Breast epithelium (tissue), 4 donors: Measurements from ENCODE around the gene HEBP2. TPM values are rescaled to one million over a fixed set of nuclear protein-coding genes. Genes with fewer than 3 reads are reported as not detected.

Experiments
- DNase-seq, 2 donors: peaks; one replicate each; pipeline ENCODE4 v3.0.0-alpha.2; 2019; ENCODE audit warnings: low spot score in 2 of 2
- H3K27ac ChIP-seq, 2 donors: fragments of 200-600 bp; sonication (generic) in 1 of 2; one replicate each; pipeline ENCODE4 v1.5.1; 2016 to 2019; ENCODE audit warnings: mild to moderate bottlenecking in 1 of 2
- H3K27me3 ChIP-seq, 2 donors: fragments of 200-600 bp; sonication (generic) in 1 of 2; one replicate each; pipeline versions ENCODE4 v1.5.1 to v1.6.0; 2017 to 2019; ENCODE audit warnings: control low read depth in 1 of 2, mild to moderate bottlenecking in 1 of 2
- H3K36me3 ChIP-seq: fragments of 200-600 bp; one replicate; pipeline ENCODE4 v1.5.1; 2019
- H3K4me1 ChIP-seq, 2 donors: fragments of 200-600 bp; sonication (generic); one replicate each; pipeline ENCODE4 v1.5.1; 2016 to 2019; ENCODE audit warnings: control low read depth in 1 of 2
- H3K4me3 ChIP-seq, 3 donors: fragments of 200-600 bp; sonication (generic); 1 replicate in 2 of 3; 2 replicates in 1 of 3; pipeline ENCODE4 v1.5.1; 2016 to 2019; ENCODE audit warnings: mild to moderate bottlenecking in 3 of 3, moderate library complexity in 2 of 3
- H3K9me3 ChIP-seq, 2 donors: fragments of 200-600 bp; sonication (generic) in 1 of 2; one replicate each; pipeline ENCODE4 v1.5.1; 2016 to 2019; ENCODE audit warnings: control low read depth in 1 of 2
- POLR2A ChIP-seq: fragments of 450-650 bp; IDR thresholded peaks from one replicate; pipeline ENCODE4 v1.6.1; 2016; ENCODE audit warnings: antibody characterized with exemption, mild to moderate bottlenecking, moderate library complexity
- POLR2AphosphoS5 ChIP-seq, 3 donors: sonication (generic); formaldehyde crosslinking; IDR thresholded peaks; one replicate each; pipeline ENCODE4 v1.6.1; 2017; ENCODE audit warnings: antibody characterized with exemption in 3 of 3
- intact Hi-C: fragments of 100-400 bp; cut with DNase I; formaldehyde crosslinking; loops from one replicate; pipeline ENCODE4 v1.15.1; 2023; ENCODE audit warnings: low total_unique reads
- total RNA-seq, 3 donors: library from RNA; depleted of rRNA; stranded (reverse); fragments of >200 nt; gene quantifications; one replicate each; pipeline ENCODE4 v1.1.0, GENCODE V29; 2016
- TF ChIP-seq, protein P1 (sequence below), 3 donors: fragments of 450-650 bp; IDR thresholded peaks; one replicate each; pipeline ENCODE4 v1.5.1; 2016 to 2017; ENCODE audit warnings: antibody characterized with exemption in 3 of 3, mild to moderate bottlenecking in 3 of 3, moderate library complexity in 3 of 3

HEBP2 gene
- total RNA-seq, 3 donors from 2014 or later, result 66.2 to 321 (median 72.6) TPM

GRCh38 chr6:138403324-138403800 lies 661 bp upstream of the HEBP2 start:
- TF ChIP-seq POLR2A, result no peak
- no peak for TF ChIP-seq POLR2AphosphoS5 (IDR thresholded peaks at IDR 0.05)
- TF ChIP-seq, protein P1, sequence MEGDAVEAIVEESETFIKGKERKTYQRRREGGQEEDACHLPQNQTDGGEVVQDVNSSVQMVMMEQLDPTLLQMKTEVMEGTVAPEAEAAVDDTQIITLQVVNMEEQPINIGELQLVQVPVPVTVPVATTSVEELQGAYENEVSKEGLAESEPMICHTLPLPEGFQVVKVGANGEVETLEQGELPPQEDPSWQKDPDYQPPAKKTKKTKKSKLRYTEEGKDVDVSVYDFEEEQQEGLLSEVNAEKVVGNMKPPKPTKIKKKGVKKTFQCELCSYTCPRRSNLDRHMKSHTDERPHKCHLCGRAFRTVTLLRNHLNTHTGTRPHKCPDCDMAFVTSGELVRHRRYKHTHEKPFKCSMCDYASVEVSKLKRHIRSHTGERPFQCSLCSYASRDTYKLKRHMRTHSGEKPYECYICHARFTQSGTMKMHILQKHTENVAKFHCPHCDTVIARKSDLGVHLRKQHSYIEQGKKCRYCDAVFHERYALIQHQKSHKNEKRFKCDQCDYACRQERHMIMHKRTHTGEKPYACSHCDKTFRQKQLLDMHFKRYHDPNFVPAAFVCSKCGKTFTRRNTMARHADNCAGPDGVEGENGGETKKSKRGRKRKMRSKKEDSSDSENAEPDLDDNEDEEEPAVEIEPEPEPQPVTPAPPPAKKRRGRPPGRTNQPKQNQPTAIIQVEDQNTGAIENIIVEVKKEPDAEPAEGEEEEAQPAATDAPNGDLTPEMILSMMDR (IDR thresholded peaks at IDR 0.05), result no peak
- DNase-seq, result no peak
- intact Hi-C loops, result no loop called here
- H3K4me3 ChIP-seq, result peak overlapping the region; percentile 77 to 88 (median 79)
- H3K9me3 ChIP-seq, result no peaks in the 10 kb centered on the region
- H3K4me1 ChIP-seq, result no peaks in the 10 kb centered on the region
- peaks cover 4% of the 10 kb centered on the region for H3K36me3 ChIP-seq
- peak overlapping the region; percentile 93 to 99 for H3K27ac ChIP-seq
- no peaks in the 10 kb centered on the region for H3K27me3 ChIP-seq

DNA sequence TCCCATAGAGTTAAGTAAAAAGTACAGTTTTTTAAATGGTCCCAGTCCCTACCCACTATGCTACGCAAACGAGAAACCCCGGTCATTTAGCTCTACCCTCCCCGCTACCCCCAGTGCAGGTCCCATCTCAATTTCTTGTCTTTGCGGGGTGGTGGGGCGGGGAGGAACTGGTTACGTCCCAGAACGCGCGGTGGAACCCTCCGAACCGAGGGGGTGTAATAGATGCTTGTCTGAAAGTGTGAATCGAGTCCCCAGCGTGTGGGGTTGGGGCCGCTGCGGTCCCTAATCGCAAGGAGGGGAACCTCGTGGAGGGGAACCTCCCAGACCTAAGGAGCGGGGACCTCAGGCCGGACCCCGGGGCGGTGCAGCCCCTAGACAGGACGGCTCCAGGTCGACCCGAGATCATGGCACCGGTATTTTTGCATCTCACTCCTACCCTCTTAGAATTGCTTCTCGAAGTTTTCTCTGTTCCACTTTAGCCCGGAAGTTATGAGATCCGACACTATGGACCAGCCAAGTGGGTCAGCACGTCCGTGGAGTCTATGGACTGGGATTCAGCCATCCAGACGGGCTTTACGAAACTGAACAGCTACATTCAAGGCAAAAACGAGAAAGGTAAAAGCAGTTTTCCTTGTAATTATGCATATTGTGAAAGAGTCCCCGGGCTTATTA lies 779 bp downstream of the HEBP2 start:
- Histone ChIP-seq H3K36me3 (peaks cover 4% of the 10 kb centered on the region), H3K9me3 (no peaks in the 10 kb centered on the region), H3K27ac (peak overlapping the region; percentile 93 to 99), H3K4me1 (no peaks in the 10 kb centered on the region), H3K27me3 (no peaks in the 10 kb centered on the region), H3K4me3 (peak overlapping the region; percentile 77 to 88 (median 79))
- DNase-seq, result no peak
- intact Hi-C loops, result no loop called here
- TF ChIP-seq POLR2AphosphoS5 (IDR thresholded peaks at IDR 0.05) (no peak), POLR2A (no peak)
- TF ChIP-seq, protein P1 (IDR thresholded peaks at IDR 0.05), result no peak

- no peak for DNase-seq
- Histone ChIP-seq H3K36me3 (peaks cover 4% of the 10 kb centered on the region), H3K27me3 (no peaks in the 10 kb centered on the region), H3K27ac (peak overlapping the region; percentile 17 to 93), H3K4me3 (no peak overlapping the region), H3K9me3 (no peaks in the 10 kb centered on the region), H3K4me1 (no peaks in the 10 kb centered on the region)
- intact Hi-C loops, result no loop called here
- TF ChIP-seq, protein P1 (IDR thresholded peaks at IDR 0.05), result no peak
- TF ChIP-seq POLR2A, result no peak
- TF ChIP-seq POLR2AphosphoS5 (IDR thresholded peaks at IDR 0.05), result no peak
Observed at GRCh38 chr6:138405816-138406413, 1.9 kb downstream of the HEBP2 start.

GRCh38 chr6:138406443-138406842 lies 2.4 kb downstream of the HEBP2 start:
- Histone ChIP-seq H3K9me3 (no peaks in the 10 kb centered on the region), H3K4me3 (no peak overlapping the region), H3K27ac (peak overlapping the region; percentile 1 to 17), H3K4me1 (no peaks in the 10 kb centered on the region), H3K27me3 (no peaks in the 10 kb centered on the region), H3K36me3 (peaks cover 4% of the 10 kb centered on the region)
- no peak for DNase-seq
- intact Hi-C loops, result no loop called here
- TF ChIP-seq POLR2AphosphoS5 (IDR thresholded peaks at IDR 0.05), result no peak
- TF ChIP-seq, protein P1 (IDR thresholded peaks at IDR 0.05), result peak in 1 of 3 donors; percentile 12

DNA sequence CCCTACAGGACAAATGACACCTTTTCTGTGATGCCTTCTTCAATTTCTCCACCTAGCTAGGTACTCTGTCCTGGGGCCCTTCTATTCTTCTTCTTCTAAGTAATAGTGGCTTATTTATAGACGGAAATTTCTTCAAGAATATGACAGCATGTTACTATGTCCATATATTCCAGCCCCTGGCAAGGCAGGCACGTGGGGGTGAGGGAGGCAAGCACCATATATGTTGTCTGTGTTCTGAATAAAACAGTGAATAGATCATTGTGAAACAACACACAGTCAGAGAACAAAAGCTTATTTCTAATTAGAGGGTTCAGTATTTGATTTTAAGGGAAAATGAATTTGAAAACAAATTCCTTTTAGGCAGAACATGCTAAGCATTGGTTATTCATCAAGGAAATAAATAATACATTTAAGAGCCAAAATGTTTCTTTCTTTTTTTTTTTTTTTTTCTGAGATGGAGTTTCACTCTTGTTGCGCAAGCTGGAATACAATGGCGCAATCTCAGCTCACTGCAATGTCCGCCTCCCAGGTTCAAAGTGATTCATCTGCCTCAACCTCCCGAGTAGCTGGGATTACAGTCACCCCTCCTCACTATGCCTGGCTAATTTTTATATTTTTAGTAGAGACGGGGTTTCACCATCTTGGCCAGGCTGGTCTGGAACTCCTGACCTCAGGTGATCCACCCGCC lies 6.2 kb downstream of the HEBP2 start:
- no peak for DNase-seq
- H3K36me3 ChIP-seq, result peaks cover 4% of the 10 kb centered on the region
- TF ChIP-seq POLR2A (no peak), POLR2AphosphoS5 (IDR thresholded peaks at IDR 0.05) (peak in 2 of 3 donors; percentile 34 to 48)
- TF ChIP-seq, protein P1 (IDR thresholded peaks at IDR 0.05), result no peak
- no peaks in the 10 kb centered on the region for H3K9me3 ChIP-seq
- H3K27me3 ChIP-seq, result no peaks in the 10 kb centered on the region
- H3K4me3 ChIP-seq, result no peak overlapping the region
- peak overlapping the region; percentile 66 to 75 for H3K27ac ChIP-seq
- no peaks in the 10 kb centered on the region for H3K4me1 ChIP-seq
- intact Hi-C loops, result no loop called here
